Prostate gland (tissue), 2 donors: ENCODE measurements around the gene MAPKAP1. TPM values are rescaled to one million over a fixed set of nuclear protein-coding genes. Genes with fewer than 3 reads are reported as not detected.

ENCODE experiments used
- DNase-seq: peaks from one replicate; pipeline ENCODE4 v3.0.0-alpha.2; 2019; ENCODE audit warnings: low spot score
- H3K27ac ChIP-seq, 2 donors: fragments of 200-600 bp; sonication (generic); 2 replicates each; pipeline ENCODE4 v1.5.1; 2017 to 2019
- H3K27me3 ChIP-seq: fragments of 200-600 bp; sonication (generic); replicated peaks from 2 replicates; pipeline ENCODE4 v1.5.1; 2019; ENCODE audit not compliant: insufficient read depth
- H3K36me3 ChIP-seq, 2 donors: fragments of 200-600 bp; sonication (generic); 1 replicate in 1 of 2; 2 replicates in 1 of 2; pipeline versions ENCODE4 v1.5.1 to v1.8.1; 2017 to 2019
- H3K4me1 ChIP-seq: fragments of 200-600 bp; sonication (generic); replicated peaks from 2 replicates; pipeline ENCODE4 v1.5.1; 2019
- H3K4me3 ChIP-seq, 2 donors: fragments of 200-600 bp; sonication (generic); 2 replicates each; pipeline ENCODE4 v1.5.1; 2017 to 2019
- H3K9me3 ChIP-seq: fragments of 200-600 bp; sonication (generic); 2 replicates; pipeline ENCODE4 v1.5.1; 2017
- CTCF ChIP-seq, 4 experiments: fragments of 200-600 bp in 2 of 4; fragments of 450-650 bp in 2 of 4; sonication (generic) in 2 of 4; IDR thresholded peaks; 1 replicate in 3 of 4; 2 replicates in 1 of 4; pipeline ENCODE4 v1.5.1; 2016 to 2019; ENCODE audit warnings: antibody characterized with exemption in 4 of 4, mild to moderate bottlenecking in 2 of 4, moderate library complexity in 2 of 4
- POLR2A ChIP-seq: fragments of 450-650 bp; IDR thresholded peaks from one replicate; pipeline ENCODE4 v1.6.1; 2016; ENCODE audit warnings: antibody characterized with exemption, mild to moderate bottlenecking
- POLR2AphosphoS5 ChIP-seq: sonication (generic); formaldehyde crosslinking; IDR thresholded peaks from one replicate; pipeline ENCODE4 v1.6.1; 2017; ENCODE audit warnings: antibody characterized with exemption
- WGBS: methylation state at CpG from one replicate; pipeline ENCODE4 v1.1.5; 2018; 5-methylcytosine and 5-hydroxymethylcytosine counted together
- intact Hi-C: fragments of 100-400 bp; cut with DNase I; formaldehyde crosslinking; loops from one replicate; pipeline ENCODE4 v1.14.2; 2022
- total RNA-seq, 2 donors: library from RNA; depleted of rRNA; stranded (reverse); fragments of >200 nt; gene quantifications; one replicate each; pipeline ENCODE4 v1.1.0, GENCODE V29; 2016

Gene MAPKAP1
- total RNA-seq, 2 donors from 2014 or later = 62.4 to 91.2 TPM

- no peak for TF ChIP-seq POLR2AphosphoS5
- no peak for TF ChIP-seq CTCF (IDR thresholded peaks at IDR 0.05)
- no peak for TF ChIP-seq POLR2A
- Histone ChIP-seq H3K27me3 (no peaks in the 10 kb centered on the region), H3K4me1 (no peaks in the 10 kb centered on the region), H3K4me3 (no peak overlapping the region), H3K36me3 (no peaks in the 10 kb centered on the region), H3K9me3 (no peaks in the 10 kb centered on the region), H3K27ac (no peak overlapping the region)
- WGBS = 96% methylated on average over 8 of the region's 8 CpGs
- no peak for DNase-seq
- intact Hi-C loops = no loop called here
These were observed 262.0 kb downstream of the MAPKAP1 start for GRCh38 chr9:125444956-125445506.

DNA sequence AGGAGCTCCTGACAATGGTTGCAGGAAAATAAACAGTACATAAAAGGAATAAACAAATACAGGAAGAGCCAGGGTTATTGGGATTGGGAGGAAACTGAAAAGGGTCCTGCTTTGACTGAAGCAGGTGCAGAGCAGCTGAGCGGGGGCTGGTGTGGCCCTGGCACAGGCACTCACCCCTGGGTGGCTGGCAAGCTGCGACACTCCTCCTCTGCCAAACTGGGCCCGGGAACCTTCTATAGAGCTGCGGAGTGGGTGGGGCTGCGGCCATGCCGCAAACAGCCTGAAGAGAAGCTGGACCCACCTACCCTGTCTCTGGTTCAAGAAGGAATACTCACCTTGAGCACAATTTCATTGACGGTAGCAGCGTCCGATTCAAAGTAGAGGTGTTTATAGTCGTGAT, 262.8 kb downstream of the MAPKAP1 start:
- intact Hi-C loops = no loop called here
- Histone ChIP-seq H3K27me3 (no peaks in the 10 kb centered on the region), H3K4me3 (no peak overlapping the region), H3K27ac (no peak overlapping the region), H3K4me1 (no peaks in the 10 kb centered on the region), H3K9me3 (no peaks in the 10 kb centered on the region), H3K36me3 (no peaks in the 10 kb centered on the region)
- WGBS = 89% methylated on average over 10 of the region's 10 CpGs
- TF ChIP-seq POLR2A = no peak
- no peak for TF ChIP-seq CTCF (IDR thresholded peaks at IDR 0.05)
- TF ChIP-seq POLR2AphosphoS5 = no peak
- no peak for DNase-seq

DNA sequence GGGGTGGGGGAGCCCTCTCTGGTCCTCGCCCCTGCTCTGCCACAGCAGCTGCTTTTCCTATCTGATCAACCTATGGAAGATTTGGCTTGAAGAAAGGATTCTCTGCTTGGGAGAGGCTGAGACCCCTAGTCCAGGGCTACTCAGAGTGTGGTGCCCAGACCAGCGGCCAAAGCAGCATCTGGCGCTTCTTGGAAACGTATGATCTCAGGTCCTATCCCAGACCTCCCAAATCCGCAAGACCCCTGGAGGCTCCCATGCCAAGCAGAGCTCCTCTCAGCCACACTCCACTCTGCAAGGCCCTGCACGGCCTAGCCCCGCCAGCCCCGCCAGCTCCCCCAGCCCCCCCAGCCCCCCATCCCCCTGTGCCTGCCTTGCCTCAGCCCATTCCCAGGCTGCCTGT, 263.6 kb downstream of the MAPKAP1 start:
- H3K27me3 ChIP-seq = no peaks in the 10 kb centered on the region
- H3K36me3 ChIP-seq = no peaks in the 10 kb centered on the region
- H3K9me3 ChIP-seq = no peaks in the 10 kb centered on the region
- no peak overlapping the region for H3K4me3 ChIP-seq
- WGBS = 97% methylated on average over 8 of the region's 8 CpGs
- H3K27ac ChIP-seq = no peak overlapping the region
- intact Hi-C loops = no loop called here
- H3K4me1 ChIP-seq = no peaks in the 10 kb centered on the region
- TF ChIP-seq POLR2AphosphoS5 (no peak), CTCF (IDR thresholded peaks at IDR 0.05) (no peak), POLR2A (no peak)
- DNase-seq = no peak

DNA sequence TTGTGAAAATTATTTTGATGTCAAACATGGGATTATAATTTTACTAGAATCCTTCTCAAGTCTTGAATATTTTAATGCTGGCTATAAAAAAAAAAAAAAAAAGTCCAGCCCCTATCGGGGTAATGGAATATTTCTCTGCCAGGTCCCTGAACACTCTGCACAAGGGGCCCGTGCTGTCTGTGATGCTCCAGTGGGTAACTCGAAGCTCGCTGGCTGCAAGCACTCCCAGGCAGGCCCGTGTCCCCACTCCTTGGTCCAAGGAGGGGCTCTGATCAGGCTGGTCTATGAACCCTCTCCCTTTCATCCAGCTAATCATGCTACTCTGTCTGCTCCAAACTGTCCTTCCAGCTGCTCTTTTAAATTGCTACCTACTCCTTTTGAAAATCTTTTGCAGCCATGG, 264.6 kb downstream of the MAPKAP1 start:
- intact Hi-C loops = no loop called here
- no peak for DNase-seq
- Histone ChIP-seq H3K9me3 (no peaks in the 10 kb centered on the region), H3K4me3 (no peak overlapping the region), H3K27me3 (no peaks in the 10 kb centered on the region), H3K27ac (no peak overlapping the region), H3K36me3 (no peaks in the 10 kb centered on the region), H3K4me1 (no peaks in the 10 kb centered on the region)
- TF ChIP-seq CTCF (IDR thresholded peaks at IDR 0.05) (no peak), POLR2AphosphoS5 (no peak), POLR2A (no peak)
- 71% methylated on average over 5 of the region's 5 CpGs for WGBS

GRCh38 chr9:125440411-125440810, 266.6 kb downstream of the MAPKAP1 start:
- Histone ChIP-seq H3K9me3 (no peaks in the 10 kb centered on the region), H3K4me1 (no peaks in the 10 kb centered on the region), H3K36me3 (no peaks in the 10 kb centered on the region), H3K4me3 (no peak overlapping the region), H3K27ac (no peak overlapping the region), H3K27me3 (no peaks in the 10 kb centered on the region)
- no peak for DNase-seq
- WGBS = 64% methylated on average over 14 of the region's 14 CpGs
- intact Hi-C loops = no loop called here
- TF ChIP-seq CTCF (IDR thresholded peaks at IDR 0.05) (no peak), POLR2AphosphoS5 (no peak), POLR2A (no peak)
